Measurements from ENCODE around the gene RPGRIP1L.

Gene RPGRIP1L

GRCh38 chr16:53612003-53612402, 91.7 kb downstream of the RPGRIP1L start:
- Histone ChIP-seq H3K27ac (ENCODE audit: low read depth, low read length) (no peak overlapping the region), H4K20me1 (ENCODE audit: control insufficient read depth, insufficient read depth, low read depth, low read length) (no peaks in the 10 kb centered on the region), H3K27me3 (ENCODE audit: control insufficient read depth, low read length) (no peaks in the 10 kb centered on the region), H3K4me3 (ENCODE audit: low read length) (no peak overlapping the region), H3F3A (ENCODE audit: control insufficient read depth, insufficient read depth) (no peaks in the 10 kb centered on the region), H3K9me2 (replicated peaks; ENCODE audit: control insufficient read depth, low read length) (no peaks in the 10 kb centered on the region; the same call in 1 of the 2 replicates), H3K79me2 (ENCODE audit: control insufficient read depth, low read length) (no peaks in the 10 kb centered on the region), H3K4me2 (ENCODE audit: low read length) (no peak overlapping the region), H3K9me3 (ENCODE audit: control insufficient read depth, insufficient read depth, low read length) (no peaks in the 10 kb centered on the region), H3K4me1 (ENCODE audit: control insufficient read depth, low read length) (no peaks in the 10 kb centered on the region), H3K36me3 (ENCODE audit: control insufficient read depth, low read length) (no peaks in the 10 kb centered on the region)
- TF ChIP-seq CTCF (IDR thresholded peaks at IDR 0.05; ENCODE audit: low read depth, low read length, poor library complexity, severe bottlenecking) (no peak), EZH2phosphoT487 (IDR thresholded peaks at IDR 0.05; ENCODE audit: borderline replicate concordance, low read length) (no peak)

- Histone ChIP-seq H3K4me3 (ENCODE audit: low read length) (no peak overlapping the region), H3K79me2 (ENCODE audit: control insufficient read depth, low read length) (no peaks in the 10 kb centered on the region), H3K27me3 (ENCODE audit: control insufficient read depth, low read length) (no peaks in the 10 kb centered on the region), H3K9me3 (ENCODE audit: control insufficient read depth, insufficient read depth, low read length) (no peaks in the 10 kb centered on the region), H3K4me2 (ENCODE audit: low read length) (no peak overlapping the region), H4K20me1 (ENCODE audit: control insufficient read depth, insufficient read depth, low read depth, low read length) (no peaks in the 10 kb centered on the region), H3K27ac (ENCODE audit: low read depth, low read length) (no peak overlapping the region), H3K36me3 (ENCODE audit: control insufficient read depth, low read length) (no peaks in the 10 kb centered on the region), H3K4me1 (ENCODE audit: control insufficient read depth, low read length) (no peaks in the 10 kb centered on the region), H3F3A (ENCODE audit: control insufficient read depth, insufficient read depth) (no peaks in the 10 kb centered on the region), H3K9me2 (replicated peaks; ENCODE audit: control insufficient read depth, low read length) (no peaks in the 10 kb centered on the region; the same call in 1 of the 2 replicates)
- TF ChIP-seq EZH2phosphoT487 (IDR thresholded peaks at IDR 0.05; ENCODE audit: borderline replicate concordance, low read length), result no peak
- no peak for TF ChIP-seq CTCF (IDR thresholded peaks at IDR 0.05; ENCODE audit: low read depth, low read length, poor library complexity, severe bottlenecking)
Measured at GRCh38 chr16:53611179-53611696, 92.4 kb downstream of the RPGRIP1L start.

GRCh38 chr16:53609536-53609935, 94.1 kb downstream of the RPGRIP1L start:
- Histone ChIP-seq H3F3A (ENCODE audit: control insufficient read depth, insufficient read depth) (no peaks in the 10 kb centered on the region), H3K9me3 (ENCODE audit: control insufficient read depth, insufficient read depth, low read length) (no peaks in the 10 kb centered on the region), H3K4me2 (ENCODE audit: low read length) (no peak overlapping the region), H4K20me1 (ENCODE audit: control insufficient read depth, insufficient read depth, low read depth, low read length) (no peaks in the 10 kb centered on the region), H3K36me3 (ENCODE audit: control insufficient read depth, low read length) (no peaks in the 10 kb centered on the region), H3K9me2 (replicated peaks; ENCODE audit: control insufficient read depth, low read length) (no peaks in the 10 kb centered on the region; the same call in 1 of the 2 replicates), H3K4me3 (ENCODE audit: low read length) (no peak overlapping the region), H3K27me3 (ENCODE audit: control insufficient read depth, low read length) (no peaks in the 10 kb centered on the region), H3K27ac (ENCODE audit: low read depth, low read length) (no peak overlapping the region), H3K79me2 (ENCODE audit: control insufficient read depth, low read length) (no peaks in the 10 kb centered on the region), H3K4me1 (ENCODE audit: control insufficient read depth, low read length) (no peaks in the 10 kb centered on the region)
- TF ChIP-seq CTCF (IDR thresholded peaks at IDR 0.05; ENCODE audit: low read depth, low read length, poor library complexity, severe bottlenecking), result no peak
- TF ChIP-seq EZH2phosphoT487 (IDR thresholded peaks at IDR 0.05; ENCODE audit: borderline replicate concordance, low read length), result no peak
